RKO (cell line): Measurements from ENCODE around the gene ZW10.
"Not testable (repeated sequence)": the region's sequence is repeated elsewhere in the genome, so short reads cannot be mapped to it uniquely, and the experiment has no call there.

Experiments used
- DNase-seq: peaks from one replicate; pipeline ENCODE4 v3.0.0-alpha.2; 2016; ENCODE audit warnings: low spot score

ZW10 gene

DNA sequence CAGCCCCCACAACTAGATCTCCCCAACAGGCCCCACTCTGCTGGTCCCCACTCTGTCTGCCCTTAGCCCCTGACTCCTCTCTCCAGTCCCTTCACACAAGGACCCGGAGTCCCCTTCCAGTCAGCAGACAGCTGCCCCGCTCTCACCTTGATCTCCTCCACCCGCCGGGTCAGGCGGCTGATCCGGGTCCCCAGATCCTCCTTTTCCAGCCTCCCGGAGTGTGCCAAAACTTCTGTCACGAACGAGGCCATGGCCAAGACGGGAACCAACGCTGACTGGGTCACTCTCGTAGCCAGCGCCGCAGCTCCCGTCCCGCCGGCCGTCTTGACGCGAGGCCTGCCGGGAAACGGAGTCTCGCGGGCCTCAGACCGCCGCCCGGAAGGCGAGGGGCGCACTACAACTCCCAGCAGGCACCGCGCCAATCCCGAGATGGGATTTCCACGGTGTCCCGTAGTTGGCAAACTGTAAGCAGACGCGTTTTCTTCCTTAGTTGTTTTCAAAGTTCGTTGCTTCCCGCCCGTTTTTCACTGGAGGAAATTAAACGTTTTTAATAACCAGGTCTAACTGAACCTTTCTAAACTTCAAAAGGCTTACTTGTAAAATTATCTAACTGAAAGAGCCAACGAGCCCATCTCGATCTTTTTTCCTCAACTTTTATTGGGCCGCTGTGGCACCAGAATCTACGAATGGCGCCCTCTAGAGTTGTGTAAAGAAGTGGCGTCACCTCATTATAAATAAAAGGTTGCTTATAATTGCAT lies at the start of gene ZW10:
ZW10 (minus strand) TSS at position 277 of the 758 bp plus-strand sequence; CDS start at position 251, 26 bp downstream.
- peak; percentile 96 for DNase-seq

GRCh38 chr11:113818426-113818825 lies 44.9 kb upstream of the ZW10 start:
- no peak for DNase-seq

DNA sequence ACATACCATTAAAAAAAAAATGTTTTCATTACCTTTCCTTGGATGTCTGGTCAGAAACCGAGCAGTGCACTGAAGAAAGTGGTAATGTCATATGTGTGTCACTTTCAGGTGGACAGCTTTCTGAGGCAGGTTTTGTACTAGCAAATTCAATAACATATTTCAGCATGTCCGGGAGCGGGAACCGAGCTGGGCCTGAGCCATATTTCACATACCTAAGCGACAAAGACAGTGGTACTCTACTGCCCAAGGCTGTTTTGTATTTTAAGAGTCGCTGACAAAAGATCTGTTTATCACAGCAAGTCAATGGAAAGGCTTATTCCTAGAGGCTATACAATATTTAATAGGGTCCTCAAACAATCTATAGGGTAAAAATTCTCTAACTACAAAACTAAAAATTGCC lies 44.1 kb upstream of the ZW10 start:
- DNase-seq, result no peak

- DNase-seq, result no peak
Measured at GRCh38 chr11:113817162-113817561, 43.7 kb upstream of the ZW10 start.

GRCh38 chr11:113814181-113814580 lies 40.7 kb upstream of the ZW10 start:
- no peak for DNase-seq

GRCh38 chr11:113808931-113809330 lies 35.4 kb upstream of the ZW10 start:
- DNase-seq, result no peak

- DNase-seq, result peak; percentile 25
Measured at GRCh38 chr11:113806406-113806805, 32.9 kb upstream of the ZW10 start.

- no peak for DNase-seq
Measured at GRCh38 chr11:113805640-113806039, 32.1 kb upstream of the ZW10 start.

GRCh38 chr11:113802621-113803020 lies 29.1 kb upstream of the ZW10 start:
- DNase-seq, result no peak

- DNase-seq, result peak; percentile 60
Measured at GRCh38 chr11:113796663-113797259, 23.3 kb upstream of the ZW10 start.

GRCh38 chr11:113789675-113790320 lies 16.3 kb upstream of the ZW10 start:
- DNase-seq, result no peak

- DNase-seq, result not testable (repeated sequence)
Measured at GRCh38 chr11:113789016-113789415, 15.5 kb upstream of the ZW10 start.

DNA sequence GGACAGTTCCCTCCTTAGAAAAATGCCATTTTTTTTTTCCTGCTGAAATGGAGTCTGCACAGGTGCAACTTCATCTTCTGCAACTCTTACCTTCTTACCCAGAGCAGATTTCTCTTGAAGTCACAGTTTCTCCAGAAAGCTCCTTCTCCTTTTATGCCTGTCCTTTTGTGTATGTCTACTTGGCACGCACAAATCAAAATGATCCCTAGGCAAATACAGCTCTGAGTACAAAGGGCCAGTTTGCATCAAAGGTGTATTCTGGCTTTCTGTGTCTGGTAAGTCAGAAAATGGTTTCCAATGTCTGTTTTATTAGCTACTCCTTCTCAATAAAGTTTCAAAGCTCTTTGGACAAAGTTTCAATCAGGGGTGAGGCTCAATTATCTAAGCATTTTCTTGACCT lies 8.6 kb upstream of the ZW10 start:
- DNase-seq, result no peak

DNA sequence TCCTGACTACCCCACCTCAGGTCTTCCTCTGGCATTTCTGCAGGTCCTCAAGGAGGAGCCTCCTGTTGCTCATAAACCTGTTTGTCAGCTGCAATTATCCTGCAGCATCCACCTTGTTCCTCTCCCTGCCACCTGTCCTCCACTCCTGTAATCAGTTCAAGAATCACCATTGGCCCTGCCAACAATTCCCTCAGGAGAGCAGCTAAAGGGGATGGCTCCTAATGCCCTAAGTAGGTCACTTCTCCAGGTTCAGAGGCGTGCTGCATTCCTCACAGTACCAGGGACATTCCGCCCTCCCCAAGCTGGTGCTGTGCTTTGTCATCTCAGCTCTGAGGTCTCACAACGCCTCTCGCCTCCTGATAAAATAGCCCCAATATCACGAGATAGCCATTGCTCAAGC lies 8.2 kb upstream of the ZW10 start:
- DNase-seq, result no peak

DNA sequence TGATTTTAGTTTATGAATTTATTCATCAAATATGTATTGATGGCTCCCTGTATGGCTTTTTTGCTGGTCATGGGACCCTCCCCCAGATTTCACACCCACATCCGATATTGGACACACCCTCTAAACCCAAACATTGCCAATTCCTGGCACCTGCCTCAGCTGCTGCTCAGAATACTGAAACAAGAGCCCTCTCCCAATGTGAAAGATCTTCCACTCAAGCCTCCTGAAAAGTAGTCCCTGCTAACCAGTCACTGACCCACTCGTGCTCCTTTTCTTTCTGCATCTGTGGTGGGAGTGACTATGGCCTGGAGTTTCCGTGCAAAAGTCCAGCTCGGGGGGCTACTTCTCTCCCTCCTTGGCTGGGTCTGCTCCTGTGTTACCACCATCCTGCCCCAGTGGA lies 6.0 kb upstream of the ZW10 start, which contains the start of gene CLDN25:
CLDN25 (plus strand) TSS at position 301 of the 400 bp plus-strand sequence; CDS start at position 301, 0 bp downstream.
- no peak for DNase-seq

GRCh38 chr11:113778111-113778910 lies 4.8 kb upstream of the ZW10 start:
- DNase-seq, result peak; percentile 70

DNA sequence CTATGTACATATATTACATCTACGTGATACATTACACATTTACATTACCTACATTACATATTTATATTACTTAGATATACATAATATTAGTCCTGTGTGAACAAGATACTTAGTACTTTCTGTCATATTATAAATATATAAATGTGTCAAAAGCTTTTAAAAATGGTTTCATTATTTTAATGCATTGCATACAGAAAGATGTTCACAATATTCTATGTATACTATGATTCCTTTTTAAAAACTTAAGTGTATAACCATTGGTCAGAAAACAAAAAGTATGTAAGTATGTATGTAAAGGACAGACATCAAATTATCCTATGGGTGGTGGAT lies 647 bp upstream of the ZW10 start:
- no peak for DNase-seq

DNA sequence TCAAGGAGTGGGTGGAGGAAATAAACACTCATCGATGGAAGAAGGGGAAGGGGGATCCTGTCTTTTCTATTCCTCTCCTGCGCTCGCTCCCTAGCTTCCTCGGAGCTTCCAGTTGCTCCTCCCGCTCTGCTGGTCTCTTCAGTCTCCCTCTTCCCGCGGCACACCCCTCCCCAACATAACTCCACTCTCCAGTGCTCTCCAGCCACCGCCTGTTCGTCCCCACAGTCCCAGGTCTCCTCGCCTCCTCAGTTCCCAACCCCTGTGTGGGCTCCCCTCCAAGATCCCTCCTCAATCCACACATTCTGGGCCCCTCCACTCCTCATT lies 438 bp downstream of the ZW10 start:
- peak; percentile 30 for DNase-seq

DNA sequence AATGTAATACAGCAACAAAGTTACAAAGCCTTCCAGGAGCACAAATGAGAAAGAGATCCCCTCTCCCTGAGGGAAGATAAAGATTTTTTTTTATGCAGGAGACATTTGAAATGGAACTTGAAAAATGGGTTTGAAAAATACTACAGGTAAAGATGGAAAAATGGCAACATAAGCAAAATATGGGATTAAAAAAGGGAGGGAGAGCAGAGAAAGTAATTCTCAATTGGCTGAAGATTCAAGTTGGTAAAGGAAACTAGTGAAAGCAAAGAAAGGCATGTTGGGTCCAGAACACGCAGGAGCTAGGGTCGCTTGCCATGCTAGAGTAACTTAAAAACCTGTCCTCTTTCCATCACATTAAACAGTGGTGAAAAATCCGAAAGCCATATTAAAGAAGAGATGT lies 1.5 kb downstream of the ZW10 start:
- DNase-seq, result no peak

- DNase-seq, result no peak
Measured at GRCh38 chr11:113764527-113765219, 8.8 kb downstream of the ZW10 start.

- DNase-seq, result not testable (repeated sequence)
Measured at GRCh38 chr11:113763040-113763439, 10.5 kb downstream of the ZW10 start.

DNA sequence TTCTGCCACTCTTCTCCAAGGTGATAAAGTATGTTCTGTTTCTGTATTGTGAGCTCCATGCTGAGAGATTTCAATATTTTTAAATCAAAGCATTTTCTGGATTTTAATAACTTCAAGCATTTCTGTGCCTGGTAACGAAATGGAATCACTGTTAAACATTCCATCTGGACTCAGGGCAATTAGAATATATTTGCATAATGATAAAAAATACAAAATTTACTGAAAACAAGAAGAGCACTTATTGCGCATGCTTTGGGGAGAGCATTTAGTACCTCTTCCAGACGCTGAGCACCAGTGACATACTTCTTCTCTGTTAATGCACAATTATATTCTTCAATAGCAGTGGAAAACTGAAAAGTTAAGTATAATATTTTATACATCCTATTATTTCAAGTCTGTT lies 13.3 kb downstream of the ZW10 start:
- no peak for DNase-seq
